HG03039 (cell line): ENCODE data around the gene MYO1H.
"Not testable (repeated sequence)": the region's sequence is repeated elsewhere in the genome, so short reads cannot be mapped to it uniquely, and the experiment has no call there.

Experiments
- ATAC-seq: cut with Tn5 transposase; IDR thresholded peaks from one replicate; pipeline ENCODE4 v1.9.1; 2021; ENCODE audit warnings: mild to moderate bottlenecking, moderate library complexity; ENCODE audit not compliant: unreplicated experiment

MYO1H gene

GRCh38 chr12:109394891-109395290, 47.2 kb downstream of the MYO1H start:
- no peak for ATAC-seq

GRCh38 chr12:109404841-109405240, 57.1 kb downstream of the MYO1H start:
- not testable (repeated sequence) for ATAC-seq

- ATAC-seq, result not testable (repeated sequence)
Observed at GRCh38 chr12:109406147-109406546, 58.4 kb downstream of the MYO1H start.

- ATAC-seq, result no peak
Observed at GRCh38 chr12:109418848-109419480, 71.3 kb downstream of the MYO1H start.

GRCh38 chr12:109421355-109422087, 73.8 kb downstream of the MYO1H start:
- no peak for ATAC-seq

GRCh38 chr12:109422251-109422650, 74.6 kb downstream of the MYO1H start:
- no peak for ATAC-seq

- no peak for ATAC-seq
Observed at GRCh38 chr12:109423392-109423791, 75.7 kb downstream of the MYO1H start.

- ATAC-seq, result no peak
Observed at GRCh38 chr12:109428037-109428629, 80.4 kb downstream of the MYO1H start.

GRCh38 chr12:109428804-109429203, 81.1 kb downstream of the MYO1H start:
- not testable (repeated sequence) for ATAC-seq

GRCh38 chr12:109430244-109430643, 82.5 kb downstream of the MYO1H start:
- ATAC-seq, result no peak

GRCh38 chr12:109432431-109432830, 84.7 kb downstream of the MYO1H start:
- no peak for ATAC-seq

GRCh38 chr12:109432842-109433304, 85.2 kb downstream of the MYO1H start:
- ATAC-seq, result no peak

- no peak for ATAC-seq
Observed at GRCh38 chr12:109433618-109434017, 85.9 kb downstream of the MYO1H start.

GRCh38 chr12:109434582-109434981, 86.9 kb downstream of the MYO1H start:
- ATAC-seq, result no peak

GRCh38 chr12:109435428-109436187, 87.9 kb downstream of the MYO1H start:
- ATAC-seq, result no peak

GRCh38 chr12:109436188-109436560, 88.5 kb downstream of the MYO1H start:
- no peak for ATAC-seq

GRCh38 chr12:109439181-109439580, 91.5 kb downstream of the MYO1H start:
- ATAC-seq, result no peak

GRCh38 chr12:109439951-109440350, 92.3 kb downstream of the MYO1H start:
- ATAC-seq, result not testable (repeated sequence)

GRCh38 chr12:109440851-109441490, 93.3 kb downstream of the MYO1H start:
- ATAC-seq, result no peak

- no peak for ATAC-seq
Observed at GRCh38 chr12:109443794-109444193, 96.1 kb downstream of the MYO1H start.

- ATAC-seq, result no peak
Observed at GRCh38 chr12:109444259-109444658, 96.6 kb downstream of the MYO1H start.
